ENCODE data around the gene KRTAP9-1.

GRCh38 chr17:41190328-41190727 lies 641 bp downstream of the KRTAP9-1 start:
- TF ChIP-seq CTCF (IDR thresholded peaks at IDR 0.05) = no peak
- no peak for TF ChIP-seq POLR2A (IDR thresholded peaks at IDR 0.05)
- no peak for TF ChIP-seq EP300 (IDR thresholded peaks at IDR 0.05)
